Globus pallidus (tissue), 1 donor: ENCODE measurements around the gene TMEM231.
"Not testable (repeated sequence)": the region's sequence is repeated elsewhere in the genome, so short reads cannot be mapped to it uniquely, and the experiment has no call there.

Source experiments
- DNase-seq: peaks from one replicate; pipeline ENCODE4 v3.0.0-alpha.2; 2015; ENCODE audit warnings: low spot score

The TMEM231 gene

GRCh38 chr16:75566758-75567255 lies 10.8 kb upstream of the TMEM231 start:
- DNase-seq = no peak

GRCh38 chr16:75566040-75566757 lies 10.1 kb upstream of the TMEM231 start, which contains the start of gene GABARAPL2:
Gene GABARAPL2, plus strand, starts transcription at chr16:75566379. Its CDS starts 108 bp downstream, at chr16:75566487.
- DNase-seq = peak; percentile 80

GRCh38 chr16:75565640-75566039 lies 9.6 kb upstream of the TMEM231 start:
- DNase-seq = peak; percentile 39

- no peak for DNase-seq
Measured at GRCh38 chr16:75559564-75560372, 3.7 kb upstream of the TMEM231 start.

- DNase-seq = no peak
Measured at GRCh38 chr16:75558846-75559401, 2.9 kb upstream of the TMEM231 start.

GRCh38 chr16:75556431-75556950 lies 439 bp upstream of the TMEM231 start:
- DNase-seq = no peak

GRCh38 chr16:75555213-75555706 lies 792 bp downstream of the TMEM231 start:
- peak; percentile 88 for DNase-seq

- DNase-seq = peak; percentile 48
Measured at GRCh38 chr16:75552951-75553350, 3.1 kb downstream of the TMEM231 start.

- DNase-seq = peak; percentile 86
Measured at GRCh38 chr16:75550211-75550662, 5.8 kb downstream of the TMEM231 start.

- not testable (repeated sequence) for DNase-seq
Measured at GRCh38 chr16:75548456-75548855, 7.6 kb downstream of the TMEM231 start.

- no peak for DNase-seq
Measured at GRCh38 chr16:75546293-75546692, 9.8 kb downstream of the TMEM231 start.

GRCh38 chr16:75545879-75546278 lies 10.2 kb downstream of the TMEM231 start:
- DNase-seq = peak; percentile 66

- not testable (repeated sequence) for DNase-seq
Measured at GRCh38 chr16:75542462-75542861, 13.6 kb downstream of the TMEM231 start.

GRCh38 chr16:75541236-75541635 lies 14.8 kb downstream of the TMEM231 start:
- DNase-seq = no peak

GRCh38 chr16:75538882-75539565 lies 17.0 kb downstream of the TMEM231 start:
- peak; percentile 50 for DNase-seq

- DNase-seq = no peak
Measured at GRCh38 chr16:75537776-75538175, 18.3 kb downstream of the TMEM231 start.

- no peak for DNase-seq
Measured at GRCh38 chr16:75535901-75536300, 20.2 kb downstream of the TMEM231 start, which contains the start of gene CHST5. Gene CHST5, minus strand, starts transcription at chr16:75536108. Its CDS starts 5,724 bp downstream, at chr16:75530384.

GRCh38 chr16:75535211-75535843 lies 20.7 kb downstream of the TMEM231 start:
- no peak for DNase-seq

GRCh38 chr16:75534560-75535205 lies 21.4 kb downstream of the TMEM231 start:
- DNase-seq = no peak

GRCh38 chr16:75532791-75533190 lies 23.3 kb downstream of the TMEM231 start:
- no peak for DNase-seq
